Fibroblast of pulmonary artery (primary cell): ENCODE results near the gene FRRS1.

Experiments
- DNase-seq: peaks from one replicate; pipeline ENCODE4 v3.0.0-alpha.2; 2010; ENCODE audit warnings: low read depth
- H3K4me3 ChIP-seq: replicated peaks from 2 replicates; pipeline ENCODE4 v1.5.1; 2011; ENCODE audit warnings: low read depth, mild to moderate bottlenecking, control low read depth, low read length, moderate library complexity
- CTCF ChIP-seq: IDR thresholded peaks from 2 replicates; pipeline ENCODE4 v1.5.1; 2011; ENCODE audit warnings: mild to moderate bottlenecking, control low read depth, low read length, inconsistent platforms; ENCODE audit errors: missing control alignments

Gene FRRS1

GRCh38 chr1:99681583-99681982, 84.9 kb downstream of the FRRS1 start:
- no peak overlapping the region for H3K4me3 ChIP-seq
- peak; percentile 39 for DNase-seq
- TF ChIP-seq CTCF, result no peak

GRCh38 chr1:99680270-99680669, 86.2 kb downstream of the FRRS1 start:
- no peak for TF ChIP-seq CTCF
- DNase-seq, result peak; percentile 67

GRCh38 chr1:99677416-99677815, 89.0 kb downstream of the FRRS1 start:
- H3K4me3 ChIP-seq, result no peak overlapping the region
- no peak for TF ChIP-seq CTCF
- no peak for DNase-seq

More at GRCh38 chr1:99680270-99680669, 86.2 kb downstream of the FRRS1 start:
- H3K4me3 ChIP-seq, result no peak overlapping the region

GRCh38 chr1:99676876-99677275, 89.6 kb downstream of the FRRS1 start:
- TF ChIP-seq CTCF, result no peak
- no peak for DNase-seq
- no peak overlapping the region for H3K4me3 ChIP-seq

- TF ChIP-seq CTCF, result no peak
- DNase-seq, result no peak
- H3K4me3 ChIP-seq, result no peak overlapping the region
Observed at GRCh38 chr1:99675994-99676393, 90.4 kb downstream of the FRRS1 start.

- H3K4me3 ChIP-seq, result no peak overlapping the region
- TF ChIP-seq CTCF, result no peak
- no peak for DNase-seq
Observed at GRCh38 chr1:99675292-99675691, 91.1 kb downstream of the FRRS1 start.
